Liver (tissue), 3 donors: ENCODE data around the gene ATP13A2.

Experiments used
- CTCF ChIP-seq: fragments of 150-350 bp; IDR thresholded peaks from 2 replicates; pipeline ENCODE4 v1.5.1; 2017; ENCODE audit warnings: improper control_type of control experiment, low read depth, low read length; ENCODE audit not compliant: missing input control
- EGR1 ChIP-seq, 2 donors: IDR thresholded peaks; 2 replicates each; pipeline ENCODE4 v1.6.1; 2016 to 2018; ENCODE audit warnings: antibody characterized with exemption in 2 of 2, low read depth in 2 of 2
- JUND ChIP-seq, 2 donors: IDR thresholded peaks; 2 replicates each; pipeline ENCODE4 v1.6.1; 2016; ENCODE audit warnings: antibody characterized with exemption in 2 of 2
- RAD21 ChIP-seq, 2 donors: IDR thresholded peaks; 2 replicates each; pipeline ENCODE4 v1.6.1; 2016; ENCODE audit warnings: antibody characterized with exemption in 2 of 2, mild to moderate bottlenecking in 2 of 2
- SP1 ChIP-seq: IDR thresholded peaks from 2 replicates; pipeline ENCODE4 v1.6.1; 2018; ENCODE audit warnings: antibody characterized with exemption, mild to moderate bottlenecking
- TAF1 ChIP-seq: conservative IDR thresholded peaks from 2 replicates; pipeline ENCODE4 v1.6.1; 2016; ENCODE audit warnings: antibody characterized with exemption, mild to moderate bottlenecking
- YY1 ChIP-seq: IDR thresholded peaks from 2 replicates; pipeline ENCODE4 v1.6.1; 2016; ENCODE audit warnings: antibody characterized with exemption, mild to moderate bottlenecking
- donor health status: healthy.
- donor health status: healthy.

- no peak for TF ChIP-seq TAF1
- no peak for TF ChIP-seq CTCF
- TF ChIP-seq SP1: no peak
- TF ChIP-seq RAD21 (IDR thresholded peaks at IDR 0.05): no peak
- no peak for TF ChIP-seq YY1
- TF ChIP-seq EGR1 (IDR thresholded peaks at IDR 0.05; ENCODE audit: low read depth in 2 of 2): no peak
- TF ChIP-seq JUND (IDR thresholded peaks at IDR 0.05): no peak
These were observed 34.4 kb downstream of the ATP13A2 start for GRCh38 chr1:16977377-16977776.
